Muscle of arm (tissue), 12 donors: ENCODE results near the gene RIIAD1. TPM values are rescaled to one million over a fixed set of nuclear protein-coding genes. Genes with fewer than 3 reads are reported as not detected.

ENCODE experiments used
- polyA plus RNA-seq, 12 donors: library from polyadenylated mRNA; unstranded; fragments of 120-200 nt; gene quantifications; one replicate each; pipeline ENCODE4 v1.2.1, GENCODE V29; 2013; ENCODE audit not compliant: insufficient read length in 12 of 12

Gene RIIAD1
- polyA plus RNA-seq, 12 donors, result 0.95 to 2.1 (median 1.3) TPM; not detected in 2

Other genes with a start within 250 kb of the RIIAD1 start
- 10 to 100 TPM in 1 of 12 donors, 1 to 10 TPM in 4, under 1 TPM in 6, not detected in 1; 0.71 to 14.9 (median 0.94) TPM for gene CGN, start 210.1 kb upstream of the RIIAD1 start, polyA plus RNA-seq
- gene TUFT1, start 181.2 kb upstream of the RIIAD1 start, polyA plus RNA-seq, result 10 to 100 TPM in 4 of 12 donors, 1 to 10 TPM in 7, not detected in 1; 7.1 to 22.2 (median 9.0) TPM
- gene SNX27, start 109.5 kb upstream of the RIIAD1 start, polyA plus RNA-seq, result 10 to 100 TPM in 11 of 12 donors, not detected in 1; 19.3 to 28.0 (median 20.7) TPM
- gene CELF3, start 4.7 kb upstream of the RIIAD1 start, polyA plus RNA-seq, result 10 to 100 TPM in 1 of 12 donors, 1 to 10 TPM in 1, under 1 TPM in 9, not detected in 1; 0.24 to 22.4 (median 0.75) TPM
- 10 to 100 TPM in 11 of 12 donors, not detected in 1; 53.7 to 91.3 (median 75.7) TPM for gene MRPL9, start 42.0 kb downstream of the RIIAD1 start, polyA plus RNA-seq
- 1 to 10 TPM in 10 of 12 donors, not detected in 2; 3.5 to 6.0 (median 4.3) TPM for gene TDRKH, start 69.0 kb downstream of the RIIAD1 start, polyA plus RNA-seq
- gene LINGO4, start 83.9 kb downstream of the RIIAD1 start, polyA plus RNA-seq, result under 1 TPM in 10 of 12 donors, not detected in 2; 0.07 to 0.67 (median 0.33) TPM
- gene RORC, start 110.3 kb downstream of the RIIAD1 start, polyA plus RNA-seq, result 10 to 100 TPM in 2 of 12 donors, 1 to 10 TPM in 9, not detected in 1; 1.8 to 12.2 (median 6.2) TPM
- under 1 TPM in 7 of 12 donors, not detected in 5; 0.09 to 0.62 (median 0.22) TPM for gene C2CD4D, start 118.3 kb downstream of the RIIAD1 start, polyA plus RNA-seq
- gene THEM5, start 132.2 kb downstream of the RIIAD1 start, polyA plus RNA-seq, result 10 to 100 TPM in 1 of 12 donors, 1 to 10 TPM in 2, under 1 TPM in 7, not detected in 2; 0.35 to 11.0 (median 0.62) TPM
- 10 to 100 TPM in 11 of 12 donors, not detected in 1; 11.6 to 24.9 (median 16.5) TPM for gene THEM4, start 188.0 kb downstream of the RIIAD1 start, polyA plus RNA-seq